GM19455 (cell line): ENCODE data around the gene AGAP2.

Source experiments
- ATAC-seq: cut with Tn5 transposase; IDR thresholded peaks from one replicate; pipeline ENCODE4 v1.9.1; 2021; ENCODE audit not compliant: unreplicated experiment

The AGAP2 gene

DNA sequence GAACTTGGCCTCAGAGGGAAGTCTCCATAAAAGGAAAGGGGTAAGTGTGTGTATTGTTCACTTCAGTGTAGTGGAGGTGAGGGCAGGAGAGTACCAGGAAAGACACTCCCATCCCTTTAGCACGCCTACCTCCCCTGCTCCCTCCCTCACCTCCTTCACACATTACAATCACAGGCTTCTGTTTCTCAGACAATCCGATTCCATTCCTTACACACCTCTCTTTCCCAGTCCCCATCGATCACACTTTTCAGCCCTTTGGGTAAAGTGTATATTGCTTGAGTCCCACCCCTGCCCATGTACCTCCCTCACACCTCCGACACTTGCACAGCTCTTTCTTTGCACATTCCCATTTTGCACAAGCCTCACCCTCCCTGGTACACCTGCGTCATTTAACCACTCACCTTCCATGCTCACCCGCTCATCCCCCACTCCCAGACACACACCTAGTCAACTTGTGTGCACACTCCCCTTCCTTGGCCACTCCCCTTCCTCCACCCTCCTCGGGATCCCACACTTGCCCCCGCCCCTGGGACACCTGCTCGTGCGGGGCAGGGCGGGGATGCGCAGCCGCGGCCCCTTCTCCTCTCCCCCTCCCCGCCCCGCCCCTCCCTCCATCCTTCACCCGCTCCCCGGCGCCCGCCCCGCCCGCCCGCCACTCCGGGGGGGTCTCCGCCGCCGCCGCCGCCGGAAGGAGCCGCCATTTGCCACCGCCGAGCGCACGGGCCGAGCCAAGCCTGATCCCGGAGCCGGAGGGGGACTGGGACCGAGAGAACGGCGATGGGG lies 16.1 kb upstream of the AGAP2 start, which contains the start of gene MARCHF9:
Gene MARCHF9, plus strand, starts transcription at position 693 of the 783 bp plus-strand sequence. CDS start 426 bp downstream, outside the sequence.
- ATAC-seq, result peak; percentile 33

GRCh38 chr12:57753756-57754337 lies 15.3 kb upstream of the AGAP2 start:
- no peak for ATAC-seq

GRCh38 chr12:57752668-57753000 lies 14.1 kb upstream of the AGAP2 start:
- ATAC-seq, result no peak

DNA sequence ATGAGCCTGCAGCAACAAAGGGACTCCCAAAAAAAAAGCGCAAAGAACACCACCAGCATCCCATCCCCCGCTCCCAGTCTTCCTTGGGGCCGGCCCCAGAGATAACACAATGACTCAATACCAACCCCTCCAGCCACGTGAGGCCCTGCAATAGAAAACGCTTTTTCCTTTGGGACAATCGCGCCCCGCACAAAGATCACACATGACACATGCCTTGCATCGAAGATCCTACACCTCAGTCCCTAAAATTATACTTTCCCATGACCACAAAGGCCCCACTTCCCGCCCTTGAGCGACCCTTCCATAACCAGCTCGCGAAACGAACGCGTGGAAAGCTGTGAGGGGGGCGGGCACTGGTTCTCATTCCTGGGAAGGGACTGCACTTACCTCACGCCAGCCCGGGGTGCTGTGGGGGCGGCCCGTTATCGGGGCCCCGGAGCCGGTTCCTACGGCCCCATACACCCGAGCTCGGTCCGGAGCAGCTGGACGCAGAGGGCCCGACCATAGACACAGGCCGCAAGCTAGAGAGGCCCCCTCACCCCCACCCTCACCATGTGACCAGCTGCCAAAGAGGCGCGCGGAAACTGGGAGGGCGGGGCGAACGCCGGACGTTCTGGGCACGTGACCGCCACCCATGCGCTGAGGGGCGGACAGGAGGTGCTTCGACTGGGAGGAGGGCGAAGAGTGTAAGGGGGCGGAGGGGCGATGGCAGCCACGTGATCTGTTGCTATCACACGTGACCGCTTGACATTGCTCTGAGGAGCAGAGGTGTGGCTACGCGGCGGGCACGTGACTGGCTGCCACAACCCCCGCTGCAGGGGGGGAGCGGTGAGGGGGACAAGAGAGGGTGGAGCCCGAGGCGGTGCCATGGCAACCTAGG lies 13.5 kb upstream of the AGAP2 start, which contains the start of gene CDK4:
Gene CDK4, minus strand, starts transcription at position 523 of the 880 bp plus-strand sequence. CDS start 593 bp downstream, outside the sequence.
- peak; percentile 70 for ATAC-seq

- ATAC-seq, result no peak
These were observed 12.9 kb upstream of the AGAP2 start for GRCh38 chr12:57751432-57751787.

DNA sequence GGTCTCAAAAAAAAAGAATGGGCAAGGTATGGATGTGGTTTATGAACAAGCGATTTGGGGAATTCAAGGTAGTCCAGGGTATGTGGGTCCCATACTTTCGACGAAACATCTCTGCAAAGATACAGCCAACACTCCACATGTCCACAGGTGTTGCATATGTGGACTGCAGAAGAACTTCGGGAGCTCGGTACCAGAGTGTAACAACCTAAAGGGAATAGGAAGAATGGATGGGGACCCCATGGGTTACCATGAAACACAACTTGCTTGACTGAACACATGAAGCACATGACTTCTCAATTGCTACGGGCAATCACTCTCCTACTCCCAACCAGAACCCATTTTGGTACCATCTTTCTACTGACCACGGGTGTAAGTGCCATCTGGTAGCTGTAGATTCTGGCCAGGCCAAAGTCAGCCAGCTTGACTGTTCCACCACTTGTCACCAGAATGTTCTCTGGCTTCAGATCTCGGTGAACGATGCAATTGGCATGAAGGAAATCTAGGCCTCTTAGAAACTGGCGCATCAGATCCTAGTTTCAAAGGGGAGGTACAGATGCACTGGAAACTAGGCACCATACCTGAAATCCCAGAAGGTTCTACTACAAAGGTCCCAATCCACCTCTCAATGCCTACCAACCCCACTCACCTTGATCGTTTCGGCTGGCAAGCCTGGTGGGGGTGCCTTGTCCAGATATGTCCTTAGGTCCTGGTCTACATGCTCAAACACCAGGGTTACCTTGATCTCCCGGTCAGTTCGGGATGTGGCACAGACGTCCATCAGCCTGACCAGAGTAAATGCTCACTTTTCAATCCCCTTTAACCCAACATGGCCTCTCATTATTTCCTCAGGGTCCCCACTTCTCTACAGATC lies 12.3 kb upstream of the AGAP2 start:
- no peak for ATAC-seq

GRCh38 chr12:57749061-57749460 lies 10.5 kb upstream of the AGAP2 start:
- ATAC-seq, result no peak

- no peak for ATAC-seq
These were observed 7.5 kb upstream of the AGAP2 start for GRCh38 chr12:57746025-57746424.

GRCh38 chr12:57745485-57745881 lies 6.9 kb upstream of the AGAP2 start:
- no peak for ATAC-seq

DNA sequence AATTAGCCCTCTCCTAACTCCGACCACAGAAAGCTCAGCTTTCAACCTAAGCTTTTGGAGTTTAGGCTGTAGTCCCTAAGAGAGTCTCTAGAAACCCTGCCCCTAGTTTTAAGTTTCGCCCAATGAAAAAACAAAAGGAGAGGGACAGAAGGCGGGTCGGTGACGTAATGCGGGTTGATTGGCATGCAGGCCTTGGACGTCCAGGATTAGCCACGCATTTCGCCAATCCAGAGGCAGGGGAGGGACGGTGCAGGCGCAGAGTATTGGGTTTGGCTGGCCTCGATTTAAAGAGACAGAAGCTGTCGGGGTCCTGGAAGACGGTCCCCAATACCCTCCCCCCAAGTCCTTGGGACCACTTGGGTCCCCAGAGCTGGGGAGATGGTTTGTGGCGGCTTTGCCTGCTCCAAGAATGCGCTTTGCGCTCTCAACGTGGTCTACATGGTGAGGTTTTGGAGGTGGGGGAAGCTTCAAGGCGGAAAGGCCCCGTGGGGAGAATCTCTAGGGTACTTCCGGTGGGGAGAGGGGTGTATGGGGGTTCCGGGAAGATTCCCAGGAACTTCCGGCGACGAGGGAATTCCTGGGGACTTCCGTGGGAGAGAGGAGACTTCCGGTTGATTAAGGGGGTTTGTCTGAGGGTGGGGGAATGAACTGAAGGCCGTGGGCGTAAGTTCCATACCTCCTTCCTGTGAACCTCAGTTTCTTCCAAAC lies 6.4 kb upstream of the AGAP2 start, which contains the start of gene TSPAN31:
Gene TSPAN31, plus strand, starts transcription at position 263 of the 708 bp plus-strand sequence. Its CDS starts 116 bp downstream, at position 379.
- ATAC-seq, result peak; percentile 79

GRCh38 chr12:57744194-57744776 lies 5.7 kb upstream of the AGAP2 start:
- peak; percentile 35 for ATAC-seq

DNA sequence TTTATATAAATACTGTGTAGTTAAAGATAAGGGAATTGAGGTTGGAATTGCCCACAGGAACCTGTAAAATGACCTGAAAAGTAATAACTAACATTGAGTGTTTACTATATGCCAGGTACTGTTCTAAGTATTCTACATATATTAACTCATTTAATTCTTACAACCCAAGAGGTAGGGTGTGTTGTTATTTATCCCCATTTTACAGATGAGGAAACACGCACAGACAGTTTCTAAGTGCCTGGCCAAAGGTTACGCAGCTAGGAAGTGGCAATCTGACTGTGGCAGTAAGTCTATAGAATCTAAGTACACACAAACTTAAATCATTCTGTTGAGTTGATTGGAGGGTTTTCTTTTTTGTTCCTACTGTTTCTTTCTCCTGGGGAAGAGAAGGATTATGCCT lies 5.2 kb upstream of the AGAP2 start:
- ATAC-seq, result no peak

- peak; percentile 60 for ATAC-seq
These were observed 3.5 kb upstream of the AGAP2 start for GRCh38 chr12:57741844-57742738.

DNA sequence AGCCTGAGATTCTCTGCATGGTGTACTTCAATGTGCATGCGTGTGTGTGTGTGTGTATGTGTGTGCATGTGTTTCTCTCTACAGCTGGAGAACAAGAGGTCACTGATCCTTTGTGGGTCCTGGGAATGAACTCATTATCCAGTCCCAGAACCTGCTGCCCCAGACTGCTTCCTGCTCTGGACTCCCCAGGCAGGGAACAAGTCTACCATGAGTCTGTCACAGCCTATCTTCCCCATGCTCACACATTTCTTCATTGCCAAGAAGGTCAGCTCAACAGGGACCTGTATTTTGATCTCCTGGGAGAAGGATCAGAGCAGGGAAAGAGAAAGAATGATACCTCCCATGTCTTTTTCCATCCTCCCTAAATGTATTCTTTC lies 2.9 kb upstream of the AGAP2 start:
- ATAC-seq, result no peak

DNA sequence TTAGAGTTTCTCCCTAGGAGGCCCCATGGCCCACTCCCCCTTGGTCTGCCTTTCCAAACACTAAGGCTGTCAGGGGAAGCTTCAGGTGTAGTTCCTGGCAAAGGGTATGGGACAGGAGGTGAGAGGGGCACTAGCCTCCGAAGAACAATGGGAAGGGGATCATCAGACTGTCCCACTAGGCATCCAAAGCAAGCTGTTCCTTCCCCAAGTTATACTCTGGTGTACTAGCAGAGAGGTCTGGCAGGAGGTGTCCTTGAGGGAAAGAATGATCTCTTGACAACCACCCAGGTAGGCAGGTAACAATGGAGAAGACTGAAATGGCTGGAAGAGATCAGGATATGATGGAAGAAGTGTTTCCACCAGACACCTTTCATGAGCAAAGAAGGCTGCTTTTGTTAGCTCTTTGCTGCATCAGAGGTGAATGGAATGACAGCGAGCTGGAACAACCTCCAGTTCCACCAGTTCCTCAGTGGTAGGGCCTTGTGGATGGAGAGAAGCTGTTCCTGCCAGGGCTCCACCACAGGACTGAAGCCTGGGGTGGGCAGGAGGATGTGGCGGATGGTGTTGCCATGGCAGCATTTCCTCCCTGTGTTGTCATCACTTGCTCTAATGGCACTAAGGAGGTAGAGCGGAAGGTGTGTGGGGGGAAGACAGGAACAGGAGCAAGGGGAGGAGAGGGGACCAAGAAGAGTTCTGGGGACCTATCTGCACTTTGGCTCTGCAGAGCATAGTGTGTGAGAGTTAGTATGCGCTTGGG lies 2.3 kb upstream of the AGAP2 start:
- peak; percentile 42 for ATAC-seq

- ATAC-seq, result no peak
These were observed 1.5 kb upstream of the AGAP2 start for GRCh38 chr12:57739914-57740538.

- no peak for ATAC-seq
These were observed 845 bp upstream of the AGAP2 start for GRCh38 chr12:57739387-57739786.
